DMS153 treated with DMSO at 0.1 percent for 48 hours (cell line): Measurements from ENCODE around the gene PGGT1B.

Source experiments
- DNase-seq: peaks from one replicate; lab custom pipeline; 2025; ENCODE audit not compliant: unreplicated experiment; lab: John Stamatoyannopoulos, UW

PGGT1B gene

GRCh38 chr5:115262321-115263077 lies at the start of gene PGGT1B:
PGGT1B (minus strand) TSS chr5:115262877; CDS start chr5:115262851, 26 bp downstream.
- DNase-seq = no peak

- DNase-seq = no peak
Observed at GRCh38 chr5:115309751-115310370, 47.2 kb upstream of the PGGT1B start.

DNA sequence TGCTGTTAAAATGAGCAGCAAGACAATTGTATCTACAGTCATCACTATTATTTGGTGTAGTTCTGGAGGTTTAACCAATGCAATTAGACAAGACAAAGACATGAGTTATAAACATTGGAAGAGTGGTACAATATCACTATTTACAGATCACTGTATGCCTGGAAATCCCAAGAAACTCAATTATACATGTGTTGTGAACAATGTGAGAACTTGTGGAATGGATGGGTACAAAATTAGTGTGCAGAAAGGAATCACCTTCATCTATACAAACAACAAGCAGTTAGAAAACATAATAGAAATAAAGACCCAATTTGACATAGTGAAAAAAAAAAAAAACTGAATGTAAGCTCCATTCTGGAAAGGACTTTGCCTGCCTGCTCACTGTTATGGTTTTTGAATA lies 46.1 kb upstream of the PGGT1B start:
- DNase-seq = no peak

GRCh38 chr5:115306011-115306536 lies 43.4 kb upstream of the PGGT1B start:
- no peak for DNase-seq

- DNase-seq = no peak
Observed at GRCh38 chr5:115304496-115304895, 41.8 kb upstream of the PGGT1B start.

DNA sequence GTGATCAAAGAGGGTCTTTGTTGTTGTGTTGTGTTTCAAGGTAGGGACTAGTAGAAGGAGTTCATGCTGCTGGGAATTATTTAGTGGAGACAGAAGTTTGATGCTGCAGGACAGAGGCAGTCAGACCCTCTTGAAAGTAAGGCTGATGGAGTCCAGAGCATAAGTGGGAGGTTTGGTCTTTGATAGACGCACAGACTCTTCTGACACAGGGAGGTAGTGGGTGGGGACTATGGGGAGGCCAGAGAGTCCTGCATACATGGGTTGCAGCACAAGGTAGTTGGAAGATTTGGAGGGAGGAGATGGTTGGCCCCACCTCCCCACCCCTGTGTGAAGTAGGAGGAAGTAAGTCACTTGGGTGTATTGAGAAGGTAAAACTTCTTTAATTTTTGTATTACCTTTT lies 36.1 kb upstream of the PGGT1B start:
- DNase-seq = no peak

- DNase-seq = no peak
Observed at GRCh38 chr5:115297031-115297430, 34.4 kb upstream of the PGGT1B start.

- peak; percentile 4 for DNase-seq
Observed at GRCh38 chr5:115296124-115297022, 33.7 kb upstream of the PGGT1B start, which contains the start of gene CCDC112. CCDC112 (minus strand) TSS chr5:115296654; CDS start chr5:115296543, 111 bp downstream.

DNA sequence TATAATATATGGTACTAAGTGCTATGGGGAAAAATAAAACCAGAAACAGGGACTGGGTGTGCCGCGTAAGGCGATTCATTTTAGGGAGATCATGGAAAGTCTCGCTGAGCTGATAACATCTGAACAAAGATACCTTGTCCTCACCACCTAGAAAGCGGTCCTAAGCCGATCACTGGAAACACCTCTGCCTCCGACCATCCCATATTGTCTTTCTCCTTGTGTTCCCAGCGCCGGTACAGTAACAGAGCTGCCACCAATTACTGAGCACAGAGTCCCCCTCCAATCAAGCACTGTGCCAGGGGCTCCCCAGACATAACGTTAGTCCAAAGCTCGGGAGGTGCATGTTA lies 33.1 kb upstream of the PGGT1B start:
- DNase-seq = no peak

- DNase-seq = no peak
Observed at GRCh38 chr5:115291397-115291796, 28.7 kb upstream of the PGGT1B start.

DNA sequence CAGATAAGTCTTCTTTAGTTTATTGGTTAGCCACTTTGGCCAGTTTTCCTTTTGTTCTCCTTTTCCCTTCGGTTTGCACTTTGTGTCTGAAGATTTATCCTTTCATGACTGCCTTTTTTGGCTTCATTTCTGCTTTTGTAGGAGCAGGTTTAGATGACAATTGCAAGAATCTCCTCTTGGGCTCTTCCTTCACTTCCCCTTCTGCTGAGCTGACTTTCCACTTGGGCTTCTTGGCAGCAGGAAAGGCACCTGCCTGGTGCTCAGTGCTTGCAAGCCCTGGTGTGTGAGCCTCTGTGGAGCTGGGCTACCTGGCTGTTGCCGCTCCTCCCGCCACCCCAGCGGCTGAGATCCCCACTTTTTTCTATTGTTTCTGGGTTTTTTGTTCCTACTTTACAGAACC lies 26.4 kb upstream of the PGGT1B start:
- DNase-seq = no peak

GRCh38 chr5:115284021-115284420 lies 21.3 kb upstream of the PGGT1B start:
- no peak for DNase-seq

GRCh38 chr5:115282131-115282530 lies 19.5 kb upstream of the PGGT1B start:
- no peak for DNase-seq

- no peak for DNase-seq
Observed at GRCh38 chr5:115274584-115274983, 11.9 kb upstream of the PGGT1B start.

DNA sequence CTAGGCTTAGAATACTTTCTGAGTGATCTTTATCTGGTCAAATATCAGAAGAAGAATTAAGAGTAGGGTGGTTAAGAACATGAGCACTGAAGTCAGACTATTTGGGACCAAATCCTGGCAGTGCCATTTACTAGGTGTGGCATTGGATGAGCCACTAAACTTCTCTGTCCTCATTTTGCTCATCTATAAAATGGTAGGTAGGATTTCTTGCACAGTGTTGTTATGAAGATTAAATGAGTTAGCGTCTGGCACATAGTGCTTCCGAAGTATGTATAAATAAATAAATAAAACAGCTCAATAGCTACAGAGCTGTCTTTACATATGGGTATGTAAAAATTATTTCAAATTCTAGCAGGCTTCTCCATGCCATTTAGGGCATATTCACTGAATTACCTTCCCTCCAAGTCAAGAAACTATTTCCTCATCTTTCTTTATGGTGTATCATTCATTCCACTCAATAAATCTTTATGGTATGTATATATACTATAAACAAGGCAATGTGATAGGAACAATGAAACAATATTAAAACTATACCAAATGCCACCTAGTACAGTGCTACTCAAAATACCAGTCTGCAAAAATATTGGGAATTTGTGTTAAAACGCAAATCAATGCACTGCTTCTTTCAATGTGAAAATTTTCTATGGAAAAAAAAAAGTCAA lies 9.8 kb upstream of the PGGT1B start:
- no peak for DNase-seq

GRCh38 chr5:115271295-115272050 lies 8.8 kb upstream of the PGGT1B start:
- DNase-seq = no peak

DNA sequence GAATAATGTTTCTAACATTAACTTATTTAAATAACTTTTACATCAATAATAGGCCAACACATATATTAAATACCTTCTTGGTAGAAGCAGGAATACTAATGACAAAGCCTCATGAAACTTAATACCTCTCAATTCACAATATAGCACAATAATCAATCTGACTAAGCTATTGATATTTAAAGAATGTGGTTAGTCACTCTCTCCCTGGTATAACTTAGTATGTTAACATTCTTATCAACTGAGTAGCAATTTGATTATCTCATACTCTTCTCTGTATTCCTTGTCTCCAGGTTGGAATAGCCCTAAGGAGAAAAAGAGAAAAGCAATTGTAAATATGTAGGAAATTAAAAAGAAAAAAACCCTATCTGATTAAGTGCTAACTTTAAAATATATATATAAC lies 4.9 kb upstream of the PGGT1B start:
- no peak for DNase-seq

DNA sequence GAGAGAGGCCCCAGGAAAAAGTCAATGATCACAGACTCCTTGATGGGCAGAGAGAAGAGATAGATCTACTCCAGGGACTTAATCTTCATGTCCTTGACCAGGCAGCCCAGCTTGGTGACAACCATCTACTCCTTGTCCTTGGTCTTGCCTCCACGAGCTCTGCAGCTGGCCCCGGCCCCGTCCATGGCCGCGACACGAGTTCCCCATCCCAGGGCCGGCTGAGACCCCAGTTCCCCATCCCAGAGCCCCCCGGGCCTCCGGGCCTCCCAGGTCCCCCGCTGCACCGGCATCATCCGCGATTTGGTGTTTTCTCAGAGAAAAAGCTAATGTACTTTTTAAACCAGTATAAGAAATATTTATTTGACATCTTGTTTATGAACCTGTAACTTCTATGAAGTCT lies 2.5 kb upstream of the PGGT1B start:
- no peak for DNase-seq

DNA sequence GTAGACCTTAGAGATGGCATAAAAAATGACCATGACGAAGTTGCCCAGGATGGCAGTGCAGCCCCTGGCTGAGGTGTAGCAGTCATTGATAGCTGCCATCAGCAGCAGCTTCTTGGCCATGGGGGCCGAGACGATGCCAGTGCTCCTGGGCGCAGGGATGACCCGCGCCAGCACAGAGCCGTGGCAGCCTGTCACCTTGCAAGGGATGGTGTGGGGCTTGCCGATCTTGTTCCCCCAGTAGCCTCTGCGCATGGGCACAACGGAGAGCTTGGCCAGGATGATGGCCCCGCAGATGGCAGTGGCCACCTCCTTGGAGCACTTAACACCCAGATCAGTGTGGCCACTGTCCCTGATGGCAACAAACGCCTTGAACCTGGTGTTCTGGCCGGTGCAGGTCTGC lies 2.1 kb upstream of the PGGT1B start:
- DNase-seq = no peak

- DNase-seq = no peak
Observed at GRCh38 chr5:115263078-115263380, 352 bp upstream of the PGGT1B start.

- no peak for DNase-seq
Observed at GRCh38 chr5:115262011-115262320, 711 bp downstream of the PGGT1B start.
